ENCODE results near the gene LCE1D. TPM values are rescaled to one million over a fixed set of nuclear protein-coding genes. Genes with fewer than 3 reads are reported as not detected.

Gene LCE1D
- total RNA-seq, 1 experiment from 2014 or later: not detected

GRCh38 chr1:152801333-152801732 lies 4.8 kb downstream of the LCE1D start:
- no peak for DNase-seq (ENCODE audit: low read depth)
- in situ Hi-C loops (cut with HindIII; ENCODE audit: low pct_unique_long_range_greater_than_20kb, low sequenced_read_pairs): no loop called here

- no peak for DNase-seq (ENCODE audit: low read depth)
- in situ Hi-C loops (cut with HindIII; ENCODE audit: low pct_unique_long_range_greater_than_20kb, low sequenced_read_pairs): no loop called here
Observed at GRCh38 chr1:152806576-152806975, 10.1 kb downstream of the LCE1D start, which contains the start of gene LCE1C. LCE1C (minus strand) TSS chr1:152806651; CDS start chr1:152805478, 1,173 bp downstream.

GRCh38 chr1:152811050-152811449 lies 14.5 kb downstream of the LCE1D start:
- in situ Hi-C loops (cut with HindIII; ENCODE audit: low pct_unique_long_range_greater_than_20kb, low sequenced_read_pairs): no loop called here
- no peak for DNase-seq (ENCODE audit: low read depth)

- DNase-seq (ENCODE audit: low read depth): no peak
Observed at GRCh38 chr1:152811671-152812070, 15.2 kb downstream of the LCE1D start, which contains the start of gene LCE1B. LCE1B (plus strand) TSS chr1:152811971; CDS start chr1:152812447, 476 bp downstream.

GRCh38 chr1:152817309-152817708 lies 20.8 kb downstream of the LCE1D start:
- in situ Hi-C loops (cut with HindIII; ENCODE audit: low pct_unique_long_range_greater_than_20kb, low sequenced_read_pairs): no loop called here
- DNase-seq (ENCODE audit: low read depth): no peak

More at GRCh38 chr1:152811671-152812070, 15.2 kb downstream of the LCE1D start, which contains the start of gene LCE1B:
- in situ Hi-C loops (cut with HindIII; ENCODE audit: low pct_unique_long_range_greater_than_20kb, low sequenced_read_pairs): no loop called here

- DNase-seq (ENCODE audit: low read depth): no peak
- in situ Hi-C loops (cut with HindIII; ENCODE audit: low pct_unique_long_range_greater_than_20kb, low sequenced_read_pairs): no loop called here
Observed at GRCh38 chr1:152823294-152823693, 26.8 kb downstream of the LCE1D start.

GRCh38 chr1:152824964-152825363 lies 28.4 kb downstream of the LCE1D start:
- DNase-seq (ENCODE audit: low read depth): no peak
- in situ Hi-C loops (cut with HindIII; ENCODE audit: low pct_unique_long_range_greater_than_20kb, low sequenced_read_pairs): no loop called here

GRCh38 chr1:152827173-152827572 lies 30.7 kb downstream of the LCE1D start, which contains the start of gene LCE1A:
LCE1A (plus strand) TSS chr1:152827473; CDS start chr1:152827473, 0 bp downstream.
- in situ Hi-C loops (cut with HindIII; ENCODE audit: low pct_unique_long_range_greater_than_20kb, low sequenced_read_pairs): no loop called here
- no peak for DNase-seq (ENCODE audit: low read depth)

GRCh38 chr1:152836870-152837269 lies 40.3 kb downstream of the LCE1D start:
- in situ Hi-C loops (cut with HindIII; ENCODE audit: low pct_unique_long_range_greater_than_20kb, low sequenced_read_pairs): no loop called here
- no peak for DNase-seq (ENCODE audit: low read depth)

GRCh38 chr1:152842556-152842955 lies 46.0 kb downstream of the LCE1D start, which contains the start of gene LCE6A:
LCE6A (plus strand) TSS chr1:152842856; CDS start chr1:152843521, 665 bp downstream.
- in situ Hi-C loops (cut with HindIII; ENCODE audit: low pct_unique_long_range_greater_than_20kb, low sequenced_read_pairs): no loop called here
- DNase-seq (ENCODE audit: low read depth): no peak

Other genes starting within 250 kb of the LCE1D start
- gene LCE3E, start 229.9 kb upstream of the LCE1D start, total RNA-seq (2014; rRNA removed; shearing (Covaris generic); ENCODE audit: low replicate concordance): not detected in 2 replicates
- gene LCE3D, start 216.2 kb upstream of the LCE1D start, total RNA-seq (2014; rRNA removed; shearing (Covaris generic); ENCODE audit: low replicate concordance): not detected in 2 replicates
- gene LCE3C, start 196.5 kb upstream of the LCE1D start, total RNA-seq (2014; rRNA removed; shearing (Covaris generic); ENCODE audit: low replicate concordance): not detected in 2 replicates
- not detected in 2 replicates for gene LCE3B, start 182.9 kb upstream of the LCE1D start, total RNA-seq (2014; rRNA removed; shearing (Covaris generic); ENCODE audit: low replicate concordance)
- gene LCE3A, start 173.6 kb upstream of the LCE1D start, total RNA-seq (2014; rRNA removed; shearing (Covaris generic); ENCODE audit: low replicate concordance): not detected in 2 replicates
- not detected in 2 replicates for gene LCE2D, start 133.3 kb upstream of the LCE1D start, total RNA-seq (2014; rRNA removed; shearing (Covaris generic); ENCODE audit: low replicate concordance)
- not detected in 2 replicates for gene LCE2C, start 121.4 kb upstream of the LCE1D start, total RNA-seq (2014; rRNA removed; shearing (Covaris generic); ENCODE audit: low replicate concordance)
- gene LCE2B, start 110.6 kb upstream of the LCE1D start, total RNA-seq (2014; rRNA removed; shearing (Covaris generic); ENCODE audit: low replicate concordance): not detected in 2 replicates
- not detected in 2 replicates for gene LCE2A, start 98.4 kb upstream of the LCE1D start, total RNA-seq (2014; rRNA removed; shearing (Covaris generic); ENCODE audit: low replicate concordance)
- gene LCE4A, start 88.6 kb upstream of the LCE1D start, total RNA-seq (2014; rRNA removed; shearing (Covaris generic); ENCODE audit: low replicate concordance): not detected in 2 replicates
- not detected in 2 replicates for gene KPRP, start 38.7 kb upstream of the LCE1D start, total RNA-seq (2014; rRNA removed; shearing (Covaris generic); ENCODE audit: low replicate concordance)
- not detected in 2 replicates for gene LCE1F, start 21.6 kb upstream of the LCE1D start, total RNA-seq (2014; rRNA removed; shearing (Covaris generic); ENCODE audit: low replicate concordance)
- gene LCE1E, start 10.5 kb upstream of the LCE1D start, total RNA-seq (2014; rRNA removed; shearing (Covaris generic); ENCODE audit: low replicate concordance): not detected in 2 replicates
- gene LCE1C, start 9.9 kb downstream of the LCE1D start, total RNA-seq (2014; rRNA removed; shearing (Covaris generic); ENCODE audit: low replicate concordance): not detected in 2 replicates
- not detected in 2 replicates for gene LCE1B, start 15.2 kb downstream of the LCE1D start, total RNA-seq (2014; rRNA removed; shearing (Covaris generic); ENCODE audit: low replicate concordance)
- not detected in 2 replicates for gene LCE1A, start 30.8 kb downstream of the LCE1D start, total RNA-seq (2014; rRNA removed; shearing (Covaris generic); ENCODE audit: low replicate concordance)
- gene LCE6A, start 46.1 kb downstream of the LCE1D start, total RNA-seq (2014; rRNA removed; shearing (Covaris generic); ENCODE audit: low replicate concordance): not detected in 2 replicates
- not detected in 2 replicates for gene LCE7A, start 63.3 kb downstream of the LCE1D start, total RNA-seq (2014; rRNA removed; shearing (Covaris generic); ENCODE audit: low replicate concordance)
- not detected in 2 replicates for gene SMCP, start 81.6 kb downstream of the LCE1D start, total RNA-seq (2014; rRNA removed; shearing (Covaris generic); ENCODE audit: low replicate concordance)
- not detected in 2 replicates for gene IVL, start 111.8 kb downstream of the LCE1D start, total RNA-seq (2014; rRNA removed; shearing (Covaris generic); ENCODE audit: low replicate concordance)
- not detected in 2 replicates for gene SPRR5, start 150.5 kb downstream of the LCE1D start, total RNA-seq (2014; rRNA removed; shearing (Covaris generic); ENCODE audit: low replicate concordance)
- gene SPRR4, start 173.9 kb downstream of the LCE1D start, total RNA-seq (2014; rRNA removed; shearing (Covaris generic); ENCODE audit: low replicate concordance): not detected in 2 replicates
- gene SPRR1A, start 187.4 kb downstream of the LCE1D start, total RNA-seq (2014; rRNA removed; shearing (Covaris generic); ENCODE audit: low replicate concordance): not detected in 2 replicates
- gene SPRR3, start 205.0 kb downstream of the LCE1D start, total RNA-seq (2014; rRNA removed; shearing (Covaris generic); ENCODE audit: low replicate concordance): not detected in 2 replicates
- not detected in 2 replicates for gene SPRR1B, start 234.5 kb downstream of the LCE1D start, total RNA-seq (2014; rRNA removed; shearing (Covaris generic); ENCODE audit: low replicate concordance)
- gene SPRR2D, start 244.4 kb downstream of the LCE1D start, total RNA-seq (2014; rRNA removed; shearing (Covaris generic); ENCODE audit: low replicate concordance): not detected in 2 replicates